Measurements from ENCODE around the gene MPI.

GRCh38 chr15:74892313-74892712 is 2.5 kb downstream of the MPI start:
- no peak for TF ChIP-seq CTCF (IDR thresholded peaks at IDR 0.05; ENCODE audit: insufficient read depth, low read depth, low read length)
- no peak for TF ChIP-seq EZH2 (IDR thresholded peaks at IDR 0.05; ENCODE audit: insufficient read depth, low read length)

Measured in astrocyte (in vitro differentiated cells and primary cell).